Heart left ventricle (tissue), 16 donors: ENCODE data around the gene IAH1. TPM values are rescaled to one million over a fixed set of nuclear protein-coding genes. Genes with fewer than 3 reads are reported as not detected.

ENCODE experiments used
- ATAC-seq, 4 donors: fragments of 200-7000 bp; cut with Tn5 transposase; one replicate each; pipeline ENCODE4 v1.9.1; 2020 to 2022; ENCODE audit warnings: moderate library complexity in 4 of 4, mild to moderate bottlenecking in 3 of 4, moderate number of reproducible peaks in 1 of 4
- DNase-seq, 5 donors: peaks; one replicate each; pipeline ENCODE4 v3.0.0-alpha.2; 2020
- H3K27ac ChIP-seq, 12 donors: fragments of 200-600 bp; sonication (generic) in 4 of 12; one replicate each; pipeline versions ENCODE4 v1.5.0 to v1.8.0; 2016 to 2022; ENCODE audit warnings: mild to moderate bottlenecking in 2 of 12
- H3K27me3 ChIP-seq, 9 donors: fragments of 200-600 bp; sonication (generic) in 2 of 9; one replicate each; pipeline versions ENCODE4 v1.5.1 to v1.8.0; 2016 to 2022; ENCODE audit warnings: mild to moderate bottlenecking in 3 of 9
- H3K36me3 ChIP-seq, 9 donors: fragments of 200-600 bp; sonication (generic) in 2 of 9; one replicate each; pipeline versions ENCODE4 v1.5.0 to v1.8.0; 2018 to 2022; ENCODE audit warnings: mild to moderate bottlenecking in 2 of 9
- H3K4me1 ChIP-seq, 12 donors: fragments of 200-600 bp; sonication (generic) in 4 of 12; one replicate each; pipeline versions ENCODE4 v1.5.0 to v1.8.0; 2016 to 2022; ENCODE audit warnings: mild to moderate bottlenecking in 3 of 12
- H3K4me3 ChIP-seq, 12 donors: fragments of 200-600 bp; sonication (generic) in 4 of 12; one replicate each; pipeline versions ENCODE4 v1.5.0 to v1.8.0; 2017 to 2022; ENCODE audit warnings: mild to moderate bottlenecking in 9 of 12, moderate library complexity in 4 of 12
- H3K9me3 ChIP-seq, 12 donors: fragments of 200-600 bp; sonication (generic) in 4 of 12; one replicate each; pipeline versions ENCODE4 v1.5.0 to v1.8.0; 2016 to 2022; ENCODE audit warnings: mild to moderate bottlenecking in 1 of 12
- CTCF ChIP-seq, 12 donors: fragments of 200-600 bp; sonication (generic) in 4 of 12; IDR thresholded peaks; one replicate each; pipeline versions ENCODE4 v1.5.0 to v1.8.0; 2018 to 2022; ENCODE audit warnings: antibody characterized with exemption in 12 of 12, mild to moderate bottlenecking in 5 of 12
- POLR2A ChIP-seq, 2 donors: fragments of 450-650 bp; IDR thresholded peaks; one replicate each; pipeline ENCODE4 v1.6.1; 2017; ENCODE audit warnings: antibody characterized with exemption in 2 of 2, mild to moderate bottlenecking in 2 of 2, moderate library complexity in 2 of 2
- WGBS, 4 donors: extraction: QIAGEN DNeasy Blood & Tissue Kit in 2 of 4; methylation state at CpG; one replicate each; pipeline versions ENCODE4 v1.1.5 to v1.1.7; 2013 to 2018; 5-methylcytosine and 5-hydroxymethylcytosine counted together
- intact Hi-C, 10 donors: fragments of 100-400 bp; cut with DNase I; formaldehyde crosslinking; loops; one replicate each; pipeline versions ENCODE4 v1.11.1 to v1.14.2; 2022
- polyA plus RNA-seq, 2 donors: library from polyadenylated mRNA; stranded (reverse); fragments of 200-250 nt; gene quantifications; one replicate each; pipeline ENCODE4 v1.2.3, GENCODE V29; 2013
- total RNA-seq, 9 donors: library from RNA; depleted of rRNA in 2 of 9; stranded (reverse); fragments of >200 nt in 2 of 9; fragmentation: NEBNext Ultra II Directional in 3 of 9; extraction: Animal tissue kit (Norgen Biotek cat#: 25700) in 3 of 9; gene quantifications; one replicate each; pipeline versions ENCODE4 v1.1.0 to v1.2.4, GENCODE V29; 2016 to 2023
- donor health status: ischemic (EF 13 %, LVEDD 7.1; RV severe dilation, severe dysfunction).
- donor health status: healthy with polysubstance abuse.
- donor health status: DM: no; HTN: yes; CAD: no.
- donor health status: DM: no; HTN: no; CAD: no.
- donor health status: ischemic (EF 25% LVEDD 6.9; RV normal size, moderate dysfunction).
- donor health status: ischemic (EF 25% LVEDD 5.7; RV mildly dilated, moderate dysfunction).
- donor health status: healthy.
- donor health status: DM: yes; HTN: yes; CAD: no.
- donor health status: ischemic (EF 35%, LVEDD 5.7; RV mildly dilated, moderate dysfunction).
- donor health status: nonischemic (EF 11% LVEDD 7.7; RV severe dilation, severe dysfunction).
- donor health status: DM: yes; HTN: yes; CAD: no.
- donor health status: PGD.
- donor health status: ischemic (EF 29% LVEDD 5.4; RV normal size, mild dysfunction).
- donor health status: nonischemic (EF 23%, LVEDD 6.1; RV moderate dilation, normal function).

Gene IAH1
- total and polyA plus RNA-seq, 11 donors, result 51.6 to 124 (median 78.0) TPM

- H3K4me1 ChIP-seq, result peaks cover 0 to 7% (median 0%) of the 10 kb centered on the region in 12 donors
- 91 to 96% (median 94%) methylated on average over 3 of the region's 3 CpGs for WGBS, 4 donors
- no peak overlapping the region for H3K4me3 ChIP-seq
- no peak for ATAC-seq
- DNase-seq, result no peak
- intact Hi-C loops, result no loop called here
- TF ChIP-seq CTCF (IDR thresholded peaks at IDR 0.05), result no peak
- no peak for TF ChIP-seq POLR2A (IDR thresholded peaks at IDR 0.05)
- no peaks in the 10 kb centered on the region for H3K9me3 ChIP-seq
- H3K36me3 ChIP-seq, result peaks cover 0 to 95% (median 63%) of the 10 kb centered on the region in 9 donors
- no peak overlapping the region for H3K27ac ChIP-seq
- no peaks in the 10 kb centered on the region for H3K27me3 ChIP-seq
Observed at GRCh38 chr2:9461079-9461478, 13.3 kb upstream of the IAH1 start.

DNA sequence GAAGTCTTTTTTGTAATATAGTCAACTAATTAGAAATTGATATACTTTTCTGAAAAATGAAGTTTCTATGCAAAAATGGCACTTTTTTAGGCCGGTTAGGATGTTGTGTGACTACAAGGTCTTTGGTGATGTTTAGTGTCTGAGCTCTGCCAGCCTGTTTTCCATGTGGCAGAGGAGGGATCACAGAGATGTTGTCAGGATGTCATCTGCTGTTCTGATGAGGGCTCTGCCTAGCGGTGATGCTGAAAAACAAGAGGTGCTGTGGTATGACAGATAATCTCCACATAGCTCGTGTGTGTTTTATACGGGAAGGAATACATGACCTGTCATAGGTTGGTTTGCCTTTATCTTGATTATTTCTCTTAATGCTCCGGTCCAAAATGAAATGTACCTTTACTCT, 12.0 kb upstream of the IAH1 start:
- no peak overlapping the region for H3K4me3 ChIP-seq
- intact Hi-C loops, result no loop called here
- DNase-seq, result no peak
- 75 to 94% (median 88%) methylated on average over 5 of the region's 5 CpGs for WGBS, 4 donors
- peaks cover 0 to 7% (median 0%) of the 10 kb centered on the region in 12 donors for H3K4me1 ChIP-seq
- no peaks in the 10 kb centered on the region for H3K27me3 ChIP-seq
- peaks cover 0 to 84% (median 53%) of the 10 kb centered on the region in 9 donors for H3K36me3 ChIP-seq
- TF ChIP-seq POLR2A (IDR thresholded peaks at IDR 0.05) (no peak), CTCF (IDR thresholded peaks at IDR 0.05) (no peak)
- no peaks in the 10 kb centered on the region for H3K9me3 ChIP-seq
- no peak for ATAC-seq
- H3K27ac ChIP-seq, result no peak overlapping the region

- ATAC-seq (no peak), DNase-seq (no peak)
- H3K4me1 ChIP-seq, result peaks cover 0 to 7% (median 0%) of the 10 kb centered on the region in 12 donors
- no peak for TF ChIP-seq POLR2A (IDR thresholded peaks at IDR 0.05)
- no peak for TF ChIP-seq CTCF (IDR thresholded peaks at IDR 0.05)
- no peak overlapping the region for H3K4me3 ChIP-seq
- WGBS, 4 donors, result 73 to 76% (median 74%) methylated on average over 6 of the region's 6 CpGs
- no peak overlapping the region for H3K27ac ChIP-seq
- H3K36me3 ChIP-seq, result peaks cover 0 to 82% (median 50%) of the 10 kb centered on the region in 9 donors
- no peaks in the 10 kb centered on the region for H3K9me3 ChIP-seq
- H3K27me3 ChIP-seq, result no peaks in the 10 kb centered on the region
- intact Hi-C loops, result no loop called here
Observed at GRCh38 chr2:9462886-9463697, 11.3 kb upstream of the IAH1 start.

DNA sequence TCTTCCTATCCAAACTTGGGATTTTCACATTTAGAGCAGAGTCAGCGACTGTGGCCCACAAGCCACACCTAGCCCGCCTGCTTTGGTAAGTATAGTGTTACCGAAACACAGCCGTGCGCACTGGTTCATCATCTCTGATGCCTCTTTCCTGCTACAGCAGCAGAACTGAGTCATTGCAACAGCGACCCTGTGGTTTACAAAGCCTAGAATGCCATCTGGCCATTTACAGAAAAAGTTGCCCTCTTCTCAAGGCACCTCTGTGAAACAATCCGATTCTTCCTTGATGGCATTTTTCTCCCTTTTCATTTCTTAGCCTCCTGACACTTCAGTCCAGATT, 10.7 kb upstream of the IAH1 start:
- no peak for DNase-seq
- Histone ChIP-seq H3K36me3 (peaks cover 0 to 82% (median 50%) of the 10 kb centered on the region in 9 donors), H3K4me3 (no peak overlapping the region), H3K9me3 (no peaks in the 10 kb centered on the region), H3K27ac (no peak overlapping the region), H3K27me3 (no peaks in the 10 kb centered on the region), H3K4me1 (peaks cover 0 to 7% (median 0%) of the 10 kb centered on the region in 12 donors)
- 76 to 91% (median 79%) methylated on average over 7 of the region's 7 CpGs for WGBS, 4 donors
- no peak for TF ChIP-seq CTCF (IDR thresholded peaks at IDR 0.05)
- TF ChIP-seq POLR2A (IDR thresholded peaks at IDR 0.05), result no peak
- intact Hi-C loops, result no loop called here
- no peak for ATAC-seq
